Measurements from ENCODE around the gene SBF2.

GRCh38 chr11:10050561-10050960, 243.5 kb downstream of the SBF2 start:
- TF ChIP-seq POLR2A (IDR thresholded peaks at IDR 0.05): no peak
- no peak for TF ChIP-seq CTCF (IDR thresholded peaks at IDR 0.05)
